HG03460 (cell line): ENCODE data around the gene OR5AU1.

ENCODE experiments used
- ATAC-seq: cut with Tn5 transposase; IDR thresholded peaks from one replicate; pipeline ENCODE4 v1.9.1; 2021; ENCODE audit not compliant: unreplicated experiment

Gene OR5AU1

GRCh38 chr14:21155963-21156362 lies at the start of gene OR5AU1:
Gene OR5AU1, minus strand, starts transcription at chr14:21156063. Its CDS starts 191 bp downstream, at chr14:21155872.
- no peak for ATAC-seq

- no peak for ATAC-seq
Measured at GRCh38 chr14:21205026-21205677, 49.3 kb upstream of the OR5AU1 start.

- ATAC-seq: no peak
Measured at GRCh38 chr14:21204167-21205025, 48.5 kb upstream of the OR5AU1 start.

DNA sequence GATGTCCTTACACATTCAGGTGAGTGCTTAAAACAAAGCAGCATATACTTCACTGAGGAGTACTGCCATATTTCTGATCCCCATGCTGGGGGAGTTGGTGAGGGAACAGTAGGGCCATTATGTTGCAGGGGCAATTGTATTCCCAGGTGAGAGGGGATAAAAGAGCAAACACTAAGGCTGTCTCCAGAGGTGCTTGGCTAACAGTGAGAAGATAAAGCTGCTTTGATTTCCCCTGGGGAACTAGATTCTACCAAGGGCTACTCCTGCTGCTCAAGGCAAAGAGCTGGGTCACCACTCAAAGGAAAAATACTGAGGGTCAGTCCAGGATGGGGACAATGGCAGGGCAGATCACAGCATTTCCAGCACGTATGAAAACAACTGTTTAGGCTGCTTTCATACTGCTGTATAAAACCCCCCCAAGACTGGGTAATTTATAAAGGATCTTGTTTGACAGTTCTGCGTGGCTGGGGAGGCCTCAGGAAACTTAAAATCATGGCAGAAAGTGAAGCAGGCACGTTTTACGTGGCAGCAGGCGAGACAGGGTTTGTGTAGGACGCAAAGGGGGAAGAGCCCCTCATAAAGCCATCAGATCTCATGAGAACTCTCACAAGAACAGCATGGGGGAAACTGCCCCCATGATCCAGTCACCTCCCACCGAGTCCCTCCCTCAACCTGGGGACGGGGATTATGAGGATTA lies 47.8 kb upstream of the OR5AU1 start:
- no peak for ATAC-seq

DNA sequence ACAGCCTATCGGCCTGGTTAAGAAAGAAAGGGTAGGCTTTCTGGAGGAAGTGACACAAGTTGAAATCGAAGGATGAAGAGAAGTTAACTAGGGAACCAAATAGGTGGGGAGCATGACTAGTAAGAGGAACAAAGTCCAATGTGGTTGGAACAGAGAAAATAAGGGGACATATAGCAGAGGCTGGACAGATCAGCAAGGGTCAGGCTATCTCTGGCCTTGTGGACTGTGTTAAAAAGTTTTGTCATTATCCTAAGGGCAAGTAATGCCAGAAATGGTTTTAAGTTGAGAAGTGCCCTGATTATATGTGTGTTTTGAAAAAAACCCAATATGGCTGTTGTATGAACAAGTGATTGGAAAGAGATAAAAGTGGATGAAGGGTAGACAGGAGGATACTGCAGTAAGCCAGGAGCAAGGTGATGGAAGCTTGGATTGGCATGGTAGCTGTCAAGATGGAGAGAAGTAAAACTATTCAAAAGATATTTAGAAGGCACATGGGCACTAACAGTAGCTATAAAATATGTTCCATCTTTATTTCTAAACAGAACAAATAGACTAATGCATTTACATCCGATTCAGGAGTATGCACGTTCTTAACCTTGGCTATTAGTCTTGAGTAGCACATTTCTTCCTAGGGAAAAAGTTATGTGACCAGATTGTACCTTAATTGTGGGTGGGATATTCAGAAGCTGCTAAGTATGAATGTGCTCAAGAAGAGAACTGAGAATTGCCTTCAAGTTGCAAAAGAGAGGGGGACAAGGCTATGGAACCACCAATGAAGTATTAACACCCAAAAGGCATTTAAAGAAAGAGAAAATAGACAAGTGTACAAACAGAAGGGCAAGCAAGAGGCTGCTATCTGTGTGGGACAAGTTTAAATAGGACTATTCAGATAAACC lies 46.8 kb upstream of the OR5AU1 start:
- no peak for ATAC-seq

DNA sequence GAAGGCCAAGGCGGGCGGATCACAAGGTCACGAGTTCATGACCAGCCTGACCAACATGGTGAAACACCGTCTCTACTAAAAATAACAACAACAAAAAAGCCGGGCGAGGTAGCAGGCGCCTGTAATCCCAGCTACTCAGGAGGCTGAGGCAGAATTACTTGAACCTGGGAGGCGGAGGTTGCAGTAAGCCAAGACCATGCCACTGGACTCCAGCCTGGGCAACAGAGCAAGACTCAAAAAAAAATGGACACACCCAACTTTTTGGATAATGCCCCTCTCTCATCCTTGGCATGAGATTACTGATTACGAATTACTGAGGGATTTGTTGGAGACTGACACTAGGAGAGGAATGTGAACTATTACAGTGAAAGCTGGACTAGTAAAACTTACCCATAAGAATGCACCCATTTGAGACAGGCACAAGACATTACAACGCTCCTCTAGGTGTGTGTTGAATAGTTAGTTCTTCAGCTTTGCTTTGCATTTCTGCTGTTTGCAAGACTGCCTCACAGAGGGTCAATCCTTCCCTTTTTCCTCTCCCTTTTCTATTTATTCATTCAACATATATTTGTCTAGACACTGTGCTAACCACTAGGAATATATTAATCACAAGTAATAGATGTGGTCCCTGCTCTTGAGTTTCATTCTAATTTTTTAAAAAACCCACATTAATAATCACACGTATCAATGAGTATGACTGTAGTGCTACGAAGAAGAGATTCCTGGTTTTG lies 46.0 kb upstream of the OR5AU1 start:
- ATAC-seq: no peak

GRCh38 chr14:21200752-21201461 lies 45.0 kb upstream of the OR5AU1 start:
- ATAC-seq: no peak

DNA sequence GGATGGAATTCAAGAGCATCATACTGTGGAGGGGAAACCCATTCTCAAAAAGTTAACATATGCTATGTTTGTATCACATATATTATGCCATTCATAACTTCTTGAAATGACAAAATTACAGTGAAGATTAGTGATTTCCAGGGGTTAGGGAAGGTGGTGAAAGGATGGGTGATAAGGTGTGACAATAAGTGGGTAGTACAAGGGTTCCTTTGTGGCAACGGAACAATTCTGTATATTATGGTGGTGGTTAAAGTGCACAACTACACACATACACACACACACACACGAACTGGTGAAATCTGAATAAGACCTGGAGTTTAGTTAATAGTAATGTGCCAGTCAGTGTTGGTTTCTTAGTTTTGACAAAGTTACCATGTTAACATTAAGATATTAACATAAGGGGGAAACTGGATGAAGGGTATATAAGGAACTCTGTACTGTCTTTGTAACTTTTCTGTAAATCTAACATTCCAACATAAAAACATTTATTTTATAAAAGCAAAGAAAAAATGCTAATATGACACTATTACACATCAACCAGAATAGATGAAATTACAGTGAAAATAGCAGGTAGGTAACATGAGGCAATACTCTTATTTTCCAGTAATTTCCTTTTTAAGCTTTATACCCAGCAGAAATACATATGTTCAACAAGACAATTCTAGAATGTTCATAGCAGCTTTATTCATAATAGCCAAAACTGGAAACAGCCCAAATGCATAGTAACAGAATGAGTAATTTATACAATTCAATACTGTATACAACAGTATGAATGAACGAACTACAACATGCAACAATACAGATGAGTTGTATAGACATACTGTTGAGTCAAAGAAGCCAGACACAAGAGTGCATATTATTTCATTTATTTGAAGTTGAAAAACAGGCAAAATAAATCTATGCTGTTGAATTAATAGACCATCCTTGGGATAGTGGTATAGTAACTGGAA lies 44.0 kb upstream of the OR5AU1 start:
- ATAC-seq: no peak

GRCh38 chr14:21197418-21198205 lies 41.7 kb upstream of the OR5AU1 start:
- no peak for ATAC-seq

DNA sequence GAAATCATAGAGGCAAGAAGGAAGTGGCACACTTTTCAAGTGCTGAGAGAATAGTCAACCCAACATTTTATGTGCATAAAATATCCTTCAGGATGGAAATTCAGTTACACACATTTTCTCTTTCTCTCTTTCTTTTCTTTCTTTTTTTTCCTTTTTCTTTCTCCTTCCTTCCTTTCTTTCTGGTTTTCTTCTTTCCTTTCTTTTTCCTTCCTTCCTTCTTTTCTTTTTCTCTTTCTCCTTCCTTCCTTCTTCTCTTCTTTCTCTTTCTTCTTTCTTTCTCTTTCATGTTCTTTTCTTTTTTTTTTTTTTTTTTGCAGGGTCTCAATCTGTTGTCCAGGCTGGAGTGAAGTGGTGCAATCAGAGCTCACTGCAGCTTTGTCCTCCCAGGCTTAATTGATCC lies 38.7 kb upstream of the OR5AU1 start:
- no peak for ATAC-seq

DNA sequence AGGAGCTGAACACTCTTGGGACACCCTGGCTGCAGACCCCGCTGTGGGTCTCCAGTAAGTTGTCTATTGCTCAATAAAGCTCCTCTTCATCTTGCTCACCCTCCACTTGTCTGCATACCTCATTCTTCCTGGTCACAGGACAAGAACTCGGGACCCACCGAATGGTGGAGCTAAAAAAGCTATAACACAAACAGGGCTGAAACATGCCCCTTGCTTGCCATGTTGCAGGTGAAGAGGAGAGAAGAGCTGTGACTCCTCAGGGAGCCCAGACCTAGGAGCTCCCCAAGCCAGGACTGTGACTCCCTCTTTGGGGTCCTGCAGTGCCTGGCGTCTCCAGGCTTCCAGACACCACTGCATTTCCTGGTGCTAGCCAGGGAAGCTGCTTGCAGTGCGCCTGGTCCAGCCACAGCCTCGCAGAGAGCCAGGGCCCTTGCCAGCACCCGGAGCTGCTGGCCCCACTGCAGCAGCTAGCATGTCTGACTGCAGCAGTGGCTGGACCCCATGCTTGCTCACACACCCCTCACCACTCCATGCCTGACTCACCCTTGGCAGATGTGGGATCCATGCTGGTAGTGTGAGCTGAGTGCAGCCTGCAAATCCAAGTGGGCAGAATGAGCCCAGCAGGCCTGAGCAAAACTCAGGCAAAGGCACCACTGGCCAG lies 37.1 kb upstream of the OR5AU1 start:
- no peak for ATAC-seq

DNA sequence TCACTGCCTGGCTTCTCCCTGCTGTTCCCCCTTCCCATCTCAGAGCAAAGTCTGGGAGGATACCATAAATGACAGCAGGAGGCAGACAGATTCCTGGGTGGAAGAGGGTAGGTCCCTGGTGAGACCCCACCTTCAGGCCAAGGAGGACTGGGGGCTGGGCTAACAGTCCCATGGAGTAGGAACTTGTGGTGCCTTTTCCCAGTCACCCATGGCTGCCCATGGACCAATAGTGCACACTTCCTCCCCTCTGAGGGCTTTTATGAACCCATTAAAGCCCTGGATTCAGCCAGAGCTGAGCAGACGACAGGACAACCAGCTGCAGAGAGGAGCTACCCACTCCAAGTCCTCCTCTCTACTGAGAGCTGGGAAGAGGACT lies 36.6 kb upstream of the OR5AU1 start:
- ATAC-seq: no peak

DNA sequence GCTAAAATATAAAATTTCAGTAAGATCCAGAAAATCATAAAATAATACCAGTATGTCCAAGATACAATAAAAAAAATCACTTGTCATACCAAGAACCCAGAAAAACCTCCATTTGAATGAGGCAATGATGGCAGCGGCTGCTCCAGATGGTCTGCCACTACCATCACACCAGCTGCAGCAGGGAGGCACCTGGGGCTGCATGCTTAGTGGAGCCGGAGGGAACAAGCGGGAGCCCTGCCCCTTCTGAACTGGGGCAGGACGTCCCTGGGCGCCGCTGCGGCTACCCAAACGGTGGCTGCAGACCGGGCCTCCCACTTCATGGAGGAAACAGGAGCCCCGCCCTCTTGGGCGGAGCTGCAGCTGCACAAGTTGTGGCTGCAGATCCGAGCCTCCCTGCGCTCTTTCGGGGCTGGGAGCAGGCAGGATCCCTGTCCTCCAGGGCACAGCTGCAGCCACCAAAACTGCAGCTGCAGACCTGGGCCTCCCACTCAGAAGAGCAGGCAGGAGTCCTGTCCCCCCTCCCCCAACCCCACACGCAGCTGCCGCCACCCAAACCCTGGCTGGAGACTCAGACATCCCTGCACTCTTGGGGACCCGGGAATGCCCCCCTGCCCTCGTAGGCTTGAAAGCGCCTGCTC lies 36.1 kb upstream of the OR5AU1 start:
- no peak for ATAC-seq

- no peak for ATAC-seq
Measured at GRCh38 chr14:21191261-21191808, 35.5 kb upstream of the OR5AU1 start.

GRCh38 chr14:21185491-21185890 lies 29.6 kb upstream of the OR5AU1 start:
- no peak for ATAC-seq

- no peak for ATAC-seq
Measured at GRCh38 chr14:21184254-21184653, 28.4 kb upstream of the OR5AU1 start.
